Measurements from ENCODE around the gene FBXO3. TPM values are rescaled to one million over a fixed set of nuclear protein-coding genes. Genes with fewer than 3 reads are reported as not detected.

Gene FBXO3
- total RNA-seq, 3 donors from 2014 or later (not counting 1 experiment from before 2014, with no cell fraction given) = 54.9 to 64.7 (median 56.2) TPM

DNA sequence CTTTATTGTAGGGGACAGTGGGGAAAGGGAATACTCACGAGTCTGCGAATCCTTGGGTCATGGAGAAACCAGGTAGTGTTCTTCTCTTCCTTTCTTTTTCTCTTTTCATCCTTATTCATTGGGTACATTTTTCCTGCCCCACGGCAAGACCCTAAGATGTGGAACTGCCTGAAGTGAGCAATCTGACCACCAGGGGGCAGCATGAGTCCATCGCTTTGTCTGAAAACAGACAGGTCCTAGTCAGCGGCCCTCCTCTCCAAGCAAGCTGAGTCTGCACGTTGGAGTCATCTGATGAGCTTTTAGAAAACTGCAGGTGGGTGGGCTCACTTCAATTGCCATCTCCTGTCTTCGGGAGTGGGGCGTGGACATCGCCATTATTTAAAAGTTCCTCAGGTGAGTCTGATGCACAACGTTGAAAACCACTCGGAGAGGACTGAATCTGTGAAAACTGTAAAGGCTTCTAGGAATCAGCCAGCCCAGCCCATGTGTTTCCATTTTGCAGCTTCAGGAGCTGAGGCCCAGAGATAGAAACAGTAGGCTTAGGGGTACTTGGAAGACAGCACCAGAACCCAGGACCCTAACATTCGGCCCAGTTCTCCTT is 34.0 kb upstream of the FBXO3 start:
- H3K4me1 Mint-ChIP-seq = peaks cover 5% of the 10 kb centered on the region in 2 donors
- no peaks in the 10 kb centered on the region for H3K36me3 Mint-ChIP-seq
- Histone ChIP-seq H3K27ac (ENCODE audit: low read length) (no peak overlapping the region), H3K9me3 (ENCODE audit: control insufficient read depth, insufficient read depth, low read length) (no peaks in the 10 kb centered on the region), H3K4me3 (ENCODE audit: low read length) (no peak overlapping the region), H3K36me3 (ENCODE audit: control insufficient read depth, insufficient read depth, low read length) (no peaks in the 10 kb centered on the region), H3K27me3 (ENCODE audit: control insufficient read depth, insufficient read depth, low read length) (peaks cover 16% of the 10 kb centered on the region), H3K4me1 (ENCODE audit: control insufficient read depth, insufficient read depth, low read length) (no peaks in the 10 kb centered on the region)
- H3K9me3 Mint-ChIP-seq = no peaks in the 10 kb centered on the region
- H3K4me3 Mint-ChIP-seq = no peak overlapping the region
- intact Hi-C loops (cut with micrococcal nuclease) = loop anchor here (1.0 to 2.0 kb wide), 3 partner anchors 180 to 685 kb away; no protein-coding TSS in a partner anchor
- H3K27me3 Mint-ChIP-seq (ENCODE audit: low read depth in 2 of 2) = peaks cover 22 to 39% of the 10 kb centered on the region in 2 donors
- peak; percentile 88 to 97 (median 91) for ATAC-seq
- TF ChIP-seq, protein P1, sequence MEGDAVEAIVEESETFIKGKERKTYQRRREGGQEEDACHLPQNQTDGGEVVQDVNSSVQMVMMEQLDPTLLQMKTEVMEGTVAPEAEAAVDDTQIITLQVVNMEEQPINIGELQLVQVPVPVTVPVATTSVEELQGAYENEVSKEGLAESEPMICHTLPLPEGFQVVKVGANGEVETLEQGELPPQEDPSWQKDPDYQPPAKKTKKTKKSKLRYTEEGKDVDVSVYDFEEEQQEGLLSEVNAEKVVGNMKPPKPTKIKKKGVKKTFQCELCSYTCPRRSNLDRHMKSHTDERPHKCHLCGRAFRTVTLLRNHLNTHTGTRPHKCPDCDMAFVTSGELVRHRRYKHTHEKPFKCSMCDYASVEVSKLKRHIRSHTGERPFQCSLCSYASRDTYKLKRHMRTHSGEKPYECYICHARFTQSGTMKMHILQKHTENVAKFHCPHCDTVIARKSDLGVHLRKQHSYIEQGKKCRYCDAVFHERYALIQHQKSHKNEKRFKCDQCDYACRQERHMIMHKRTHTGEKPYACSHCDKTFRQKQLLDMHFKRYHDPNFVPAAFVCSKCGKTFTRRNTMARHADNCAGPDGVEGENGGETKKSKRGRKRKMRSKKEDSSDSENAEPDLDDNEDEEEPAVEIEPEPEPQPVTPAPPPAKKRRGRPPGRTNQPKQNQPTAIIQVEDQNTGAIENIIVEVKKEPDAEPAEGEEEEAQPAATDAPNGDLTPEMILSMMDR (IDR thresholded peaks at IDR 0.05) = peak; percentile 89
- DNase-seq = peak; percentile 79 to 89
- no peak overlapping the region for H3K27ac Mint-ChIP-seq
- whole genome bisulfite sequencing (ENCODE audit: insufficient coverage) = 41% methylated on average over 10 of the region's 12 CpGs

DNA sequence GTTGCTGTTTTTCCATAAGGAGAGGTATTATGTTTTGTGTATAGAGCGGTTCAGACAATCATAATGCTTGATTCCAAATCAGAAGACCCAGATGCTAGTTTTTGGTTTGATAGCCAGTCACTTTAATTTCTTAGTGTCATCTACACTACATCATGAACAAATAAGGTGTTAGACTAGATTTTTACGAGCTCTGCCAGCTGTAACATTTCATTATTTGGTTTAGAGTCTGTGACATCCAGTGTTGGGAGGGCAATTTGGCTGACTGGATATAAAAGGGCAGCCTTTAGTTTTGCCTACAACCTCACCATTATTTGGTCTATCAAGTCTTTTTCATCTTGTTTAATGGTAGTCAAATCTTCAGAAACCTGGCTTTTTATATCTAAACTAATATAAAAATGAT is 30.2 kb upstream of the FBXO3 start:
- Histone ChIP-seq H3K27ac (ENCODE audit: low read length) (no peak overlapping the region), H3K36me3 (ENCODE audit: control insufficient read depth, insufficient read depth, low read length) (no peaks in the 10 kb centered on the region), H3K9me3 (ENCODE audit: control insufficient read depth, insufficient read depth, low read length) (no peaks in the 10 kb centered on the region), H3K27me3 (ENCODE audit: control insufficient read depth, insufficient read depth, low read length) (peaks cover 42% of the 10 kb centered on the region), H3K4me1 (ENCODE audit: control insufficient read depth, insufficient read depth, low read length) (no peaks in the 10 kb centered on the region), H3K4me3 (ENCODE audit: low read length) (no peak overlapping the region)
- ATAC-seq = no peak
- Mint-ChIP-seq H3K4me1 (peaks cover 5% of the 10 kb centered on the region in 2 donors), H3K9me3 (no peaks in the 10 kb centered on the region), H3K4me3 (no peak overlapping the region), H3K36me3 (peaks cover 9% of the 10 kb centered on the region), H3K27ac (no peak overlapping the region), H3K27me3 (ENCODE audit: low read depth in 2 of 2) (peaks cover 47 to 63% of the 10 kb centered on the region in 2 donors)
- TF ChIP-seq, protein P1 (IDR thresholded peaks at IDR 0.05) = no peak
- WGBS (ENCODE audit: insufficient coverage) = 92% methylated on average over 2 of the region's 2 CpGs
- no peak for DNase-seq
- intact Hi-C loops (cut with micrococcal nuclease) = no loop called here

DNA sequence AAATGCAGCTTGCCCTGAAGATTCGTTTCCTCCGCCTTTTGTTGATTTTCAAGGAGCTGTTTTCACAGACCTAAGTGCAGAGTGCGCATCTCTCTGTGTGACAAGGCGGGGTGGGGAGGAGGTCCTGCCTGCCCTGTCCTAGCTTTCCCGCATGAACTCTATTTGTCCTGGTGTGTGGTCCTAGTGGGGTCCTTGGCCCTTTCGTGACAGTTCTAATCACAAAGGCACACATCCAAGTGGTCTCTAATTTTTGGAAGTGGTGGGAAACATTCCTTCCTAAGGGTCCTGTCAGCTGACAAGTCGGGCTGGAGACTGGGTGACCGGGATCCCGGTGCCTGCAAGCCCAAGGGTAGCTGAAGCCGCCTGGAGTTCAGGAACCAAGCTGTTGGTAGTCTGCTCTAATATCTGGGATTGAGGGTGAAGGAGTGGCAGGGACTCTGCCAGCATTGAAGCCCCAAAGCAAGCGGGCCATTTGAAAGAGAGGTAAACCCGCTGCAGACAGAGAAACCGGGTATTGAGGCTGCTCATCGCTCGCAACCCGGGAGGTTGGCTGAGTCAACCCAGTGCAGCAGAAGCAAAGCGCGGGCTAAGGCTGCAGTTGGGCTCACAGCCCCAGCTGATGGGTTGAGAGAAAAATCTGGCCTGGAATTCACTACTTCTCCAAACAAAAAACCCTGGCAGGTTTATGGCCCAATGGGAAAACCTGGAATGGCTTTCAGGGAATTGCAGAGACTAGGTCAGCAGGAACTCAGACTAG is 28.1 kb upstream of the FBXO3 start:
- H3K27ac Mint-ChIP-seq = no peak overlapping the region
- WGBS (ENCODE audit: insufficient coverage) = 5% methylated on average over 18 of the region's 18 CpGs
- Histone ChIP-seq H3K4me3 (ENCODE audit: low read length) (no peak overlapping the region), H3K9me3 (ENCODE audit: control insufficient read depth, insufficient read depth, low read length) (no peaks in the 10 kb centered on the region), H3K27ac (ENCODE audit: low read length) (no peak overlapping the region), H3K4me1 (ENCODE audit: control insufficient read depth, insufficient read depth, low read length) (no peaks in the 10 kb centered on the region), H3K36me3 (ENCODE audit: control insufficient read depth, insufficient read depth, low read length) (no peaks in the 10 kb centered on the region), H3K27me3 (ENCODE audit: control insufficient read depth, insufficient read depth, low read length) (peaks cover 43% of the 10 kb centered on the region)
- TF ChIP-seq, protein P1 (IDR thresholded peaks at IDR 0.05) = no peak
- H3K36me3 Mint-ChIP-seq = peaks cover 9% of the 10 kb centered on the region
- intact Hi-C loops (cut with micrococcal nuclease) = no loop called here
- peak in 1 of 2 donors; percentile 35 for DNase-seq
- H3K4me1 Mint-ChIP-seq = no peaks in the 10 kb centered on the region
- H3K9me3 Mint-ChIP-seq = no peaks in the 10 kb centered on the region
- H3K27me3 Mint-ChIP-seq (ENCODE audit: low read depth in 2 of 2) = peaks cover 50 to 71% of the 10 kb centered on the region in 2 donors
- peak in 1 of 3 donors; percentile 42 for ATAC-seq
- H3K4me3 Mint-ChIP-seq = no peak overlapping the region
